HEK293 (cell line): ENCODE results near the gene LDB2.

Source experiments
- CTCF ChIA-PET: fragments of 350-600 bp; formaldehyde crosslinking; extraction: SDS; loops from one replicate; lab custom pipeline; 2021; ENCODE audit warnings: antibody characterized with exemption; lab: Yijun Ruan, JAX
- POLR2A ChIA-PET: fragments of 300-600 bp; formaldehyde crosslinking; extraction: SDS; loops from one replicate; lab custom pipeline; 2020; ENCODE audit warnings: antibody characterized with exemption, inconsistent platforms; lab: Yijun Ruan, JAX
- H3K27ac ChIP-seq: fragments of 200-500 bp; sonication (Bioruptor generic); 2 replicates; pipeline ENCODE4 v1.5.1; 2014; ENCODE audit warnings: low read depth, low read length, control low read depth, inconsistent platforms; ENCODE audit errors: extremely low read depth
- H3K36me3 ChIP-seq, 2 experiments: fragments of 200-500 bp in 1 of 2; sonication (Bioruptor generic) in 1 of 2; 1 replicate in 1 of 2; 2 replicates in 1 of 2; pipeline ENCODE4 v1.5.1; 2014 to 2017; ENCODE audit warnings: inconsistent platforms in 2 of 2, low read length in 2 of 2; ENCODE audit not compliant: control insufficient read depth in 2 of 2, insufficient read depth in 1 of 2
- H3K4me1 ChIP-seq: fragments of 200-500 bp; sonication (Bioruptor generic); 2 replicates; pipeline ENCODE4 v1.5.1; 2014; ENCODE audit warnings: mild to moderate bottlenecking, low read length, inconsistent platforms; ENCODE audit not compliant: control insufficient read depth, insufficient read depth
- H3K4me3 ChIP-seq: 2 replicates; pipeline ENCODE4 v1.5.1; 2011; ENCODE audit warnings: low read depth, mild to moderate bottlenecking, control low read depth, low read length, moderate library complexity
- H3K9me3 ChIP-seq: fragments of 200-500 bp; sonication (Bioruptor generic); 2 replicates; pipeline ENCODE4 v1.5.1; 2014; ENCODE audit warnings: low read depth, low read length, inconsistent platforms; ENCODE audit not compliant: control insufficient read depth, insufficient read depth
- BCL11A ChIP-seq: fragments of 450-650 bp; formaldehyde crosslinking; IDR thresholded peaks from 2 replicates; pipeline ENCODE4 v1.5.1; 2016; ENCODE audit warnings: low read depth, missing biosample characterization, missing genetic modification characterization
- GLIS1 ChIP-seq: fragments of 450-650 bp; formaldehyde crosslinking; IDR thresholded peaks from 2 replicates; pipeline ENCODE4 v1.5.1; 2016; ENCODE audit warnings: missing biosample characterization, missing genetic modification characterization
- GLIS2 ChIP-seq: fragments of 450-650 bp; formaldehyde crosslinking; IDR thresholded peaks from 2 replicates; pipeline ENCODE4 v1.5.1; 2016; ENCODE audit warnings: missing biosample characterization, missing genetic modification characterization
- PATZ1 ChIP-seq: fragments of 450-650 bp; formaldehyde crosslinking; IDR thresholded peaks from 2 replicates; pipeline ENCODE4 v1.5.1; 2016; ENCODE audit warnings: missing biosample characterization, missing genetic modification characterization
- ZBTB21 ChIP-seq: fragments of 450-650 bp; formaldehyde crosslinking; IDR thresholded peaks from 2 replicates; pipeline ENCODE4 v1.5.1; 2017; ENCODE audit warnings: missing biosample characterization, missing genetic modification characterization
- ZBTB48 ChIP-seq: fragments of 450-650 bp; formaldehyde crosslinking; IDR thresholded peaks from 2 replicates; pipeline ENCODE4 v1.5.1; 2016; ENCODE audit warnings: missing biosample characterization, missing genetic modification characterization
- ZEB2 ChIP-seq: fragments of 450-650 bp; formaldehyde crosslinking; IDR thresholded peaks from 2 replicates; pipeline ENCODE4 v1.5.1; 2016; ENCODE audit warnings: missing biosample characterization, missing genetic modification characterization
- ZFP3 ChIP-seq: fragments of 450-650 bp; formaldehyde crosslinking; IDR thresholded peaks from 2 replicates; pipeline ENCODE4 v1.5.1; 2016; ENCODE audit warnings: low read depth, missing biosample characterization, missing genetic modification characterization
- ZFP41 ChIP-seq: fragments of 450-650 bp; formaldehyde crosslinking; IDR thresholded peaks from 2 replicates; pipeline ENCODE4 v1.5.1; 2016; ENCODE audit warnings: missing biosample characterization, missing genetic modification characterization, borderline replicate concordance
- ZNF146 ChIP-seq: fragments of 450-650 bp; formaldehyde crosslinking; IDR thresholded peaks from 2 replicates; pipeline ENCODE4 v1.5.1; 2016; ENCODE audit warnings: missing biosample characterization, missing genetic modification characterization
- ZNF2 ChIP-seq: fragments of 450-650 bp; formaldehyde crosslinking; IDR thresholded peaks from 2 replicates; pipeline ENCODE4 v1.5.1; 2016; ENCODE audit warnings: missing biosample characterization, missing genetic modification characterization
- ZNF274 ChIP-seq, 2 experiments: fragments of 200-500 bp in 1 of 2; fragments of 450-650 bp in 1 of 2; sonication (Bioruptor generic) in 1 of 2; formaldehyde crosslinking in 1 of 2; IDR thresholded peaks; 2 replicates each; pipeline versions ENCODE4 v1.5.1 to v1.6.1; 2014 to 2016; ENCODE audit warnings: borderline replicate concordance in 1 of 2, inconsistent platforms in 1 of 2, low read length in 1 of 2, missing biosample characterization in 1 of 2, missing genetic modification characterization in 1 of 2
- ZNF302 ChIP-seq: fragments of 450-650 bp; formaldehyde crosslinking; IDR thresholded peaks from 2 replicates; pipeline ENCODE4 v1.5.1; 2016; ENCODE audit warnings: missing biosample characterization, missing genetic modification characterization, low read depth
- ZNF362 ChIP-seq: fragments of 450-650 bp; formaldehyde crosslinking; IDR thresholded peaks from 2 replicates; pipeline ENCODE4 v1.5.1; 2016; ENCODE audit warnings: missing biosample characterization, missing genetic modification characterization
- ZNF398 ChIP-seq: fragments of 450-650 bp; formaldehyde crosslinking; IDR thresholded peaks from 2 replicates; pipeline ENCODE4 v1.5.1; 2017; ENCODE audit warnings: missing biosample characterization, missing genetic modification characterization
- ZNF514 ChIP-seq: fragments of 450-650 bp; formaldehyde crosslinking; IDR thresholded peaks from 2 replicates; pipeline ENCODE4 v1.5.1; 2016; ENCODE audit warnings: missing biosample characterization, missing genetic modification characterization
- ZNF670 ChIP-seq: fragments of 450-650 bp; formaldehyde crosslinking; IDR thresholded peaks from 2 replicates; pipeline ENCODE4 v1.5.1; 2016; ENCODE audit warnings: missing biosample characterization, missing genetic modification characterization, low read depth
- ZNF776 ChIP-seq: fragments of 450-650 bp; formaldehyde crosslinking; IDR thresholded peaks from 2 replicates; pipeline ENCODE4 v1.5.0; 2017; ENCODE audit warnings: missing biosample characterization, missing genetic modification characterization, borderline replicate concordance
- TF ChIP-seq, protein P1 (sequence below): fragments of 450-650 bp; formaldehyde crosslinking; IDR thresholded peaks from 2 replicates; pipeline ENCODE4 v1.5.1; 2016; ENCODE audit warnings: missing biosample characterization, missing genetic modification characterization
- TF ChIP-seq, protein P2 (sequence below): fragments of 450-650 bp; formaldehyde crosslinking; IDR thresholded peaks from 2 replicates; pipeline ENCODE4 v1.5.1; 2016; ENCODE audit warnings: missing biosample characterization, missing genetic modification characterization, borderline replicate concordance
- TF ChIP-seq, protein P3 (sequence below): sonication (generic); formaldehyde crosslinking; IDR thresholded peaks from 2 replicates; pipeline ENCODE4 v1.8.1; 2022; ENCODE audit warnings: mild to moderate bottlenecking, moderate library complexity, missing genetic modification reagents
- TF ChIP-seq, protein P4 (sequence below): fragments of 450-650 bp; formaldehyde crosslinking; IDR thresholded peaks from 2 replicates; pipeline ENCODE4 v1.5.1; 2016; ENCODE audit warnings: missing biosample characterization, missing genetic modification characterization

The LDB2 gene

DNA sequence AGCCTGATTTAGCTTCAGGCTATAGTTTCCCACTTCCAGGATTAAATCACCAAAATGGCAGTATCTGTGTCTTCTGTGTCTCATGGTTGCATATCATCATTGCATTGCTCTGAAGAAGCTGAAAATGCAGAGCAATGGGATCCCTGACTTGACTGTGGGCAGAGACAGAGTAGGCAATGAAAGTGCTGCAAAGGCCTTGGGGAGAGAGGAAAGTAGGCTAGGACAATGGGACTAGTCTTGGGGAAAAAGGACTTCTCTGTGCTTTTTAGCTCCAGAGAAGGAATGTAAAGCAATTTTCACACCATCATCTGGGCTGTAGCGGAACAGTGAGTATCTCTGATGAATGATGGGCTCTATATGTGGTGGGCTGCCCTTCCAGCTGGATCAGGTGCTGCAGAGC lies 202.5 kb downstream of the LDB2 start (continued):
- TF ChIP-seq ZNF398 (tag by site-specific recombination) (no peak), ZBTB48 (no peak), ZEB2 (tag by site-specific recombination) (no peak), ZNF302 (tag by site-specific recombination) (no peak), ZNF362 (tag by site-specific recombination) (no peak), PATZ1 (tag by site-specific recombination) (no peak)
- TF ChIP-seq, protein P1, sequence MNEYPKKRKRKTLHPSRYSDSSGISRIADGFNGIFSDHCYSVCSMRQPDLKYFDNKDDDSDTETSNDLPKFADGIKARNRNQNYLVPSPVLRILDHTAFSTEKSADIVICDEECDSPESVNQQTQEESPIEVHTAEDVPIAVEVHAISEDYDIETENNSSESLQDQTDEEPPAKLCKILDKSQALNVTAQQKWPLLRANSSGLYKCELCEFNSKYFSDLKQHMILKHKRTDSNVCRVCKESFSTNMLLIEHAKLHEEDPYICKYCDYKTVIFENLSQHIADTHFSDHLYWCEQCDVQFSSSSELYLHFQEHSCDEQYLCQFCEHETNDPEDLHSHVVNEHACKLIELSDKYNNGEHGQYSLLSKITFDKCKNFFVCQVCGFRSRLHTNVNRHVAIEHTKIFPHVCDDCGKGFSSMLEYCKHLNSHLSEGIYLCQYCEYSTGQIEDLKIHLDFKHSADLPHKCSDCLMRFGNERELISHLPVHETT (tag by site-specific recombination), result no peak
- TF ChIP-seq, protein P2, sequence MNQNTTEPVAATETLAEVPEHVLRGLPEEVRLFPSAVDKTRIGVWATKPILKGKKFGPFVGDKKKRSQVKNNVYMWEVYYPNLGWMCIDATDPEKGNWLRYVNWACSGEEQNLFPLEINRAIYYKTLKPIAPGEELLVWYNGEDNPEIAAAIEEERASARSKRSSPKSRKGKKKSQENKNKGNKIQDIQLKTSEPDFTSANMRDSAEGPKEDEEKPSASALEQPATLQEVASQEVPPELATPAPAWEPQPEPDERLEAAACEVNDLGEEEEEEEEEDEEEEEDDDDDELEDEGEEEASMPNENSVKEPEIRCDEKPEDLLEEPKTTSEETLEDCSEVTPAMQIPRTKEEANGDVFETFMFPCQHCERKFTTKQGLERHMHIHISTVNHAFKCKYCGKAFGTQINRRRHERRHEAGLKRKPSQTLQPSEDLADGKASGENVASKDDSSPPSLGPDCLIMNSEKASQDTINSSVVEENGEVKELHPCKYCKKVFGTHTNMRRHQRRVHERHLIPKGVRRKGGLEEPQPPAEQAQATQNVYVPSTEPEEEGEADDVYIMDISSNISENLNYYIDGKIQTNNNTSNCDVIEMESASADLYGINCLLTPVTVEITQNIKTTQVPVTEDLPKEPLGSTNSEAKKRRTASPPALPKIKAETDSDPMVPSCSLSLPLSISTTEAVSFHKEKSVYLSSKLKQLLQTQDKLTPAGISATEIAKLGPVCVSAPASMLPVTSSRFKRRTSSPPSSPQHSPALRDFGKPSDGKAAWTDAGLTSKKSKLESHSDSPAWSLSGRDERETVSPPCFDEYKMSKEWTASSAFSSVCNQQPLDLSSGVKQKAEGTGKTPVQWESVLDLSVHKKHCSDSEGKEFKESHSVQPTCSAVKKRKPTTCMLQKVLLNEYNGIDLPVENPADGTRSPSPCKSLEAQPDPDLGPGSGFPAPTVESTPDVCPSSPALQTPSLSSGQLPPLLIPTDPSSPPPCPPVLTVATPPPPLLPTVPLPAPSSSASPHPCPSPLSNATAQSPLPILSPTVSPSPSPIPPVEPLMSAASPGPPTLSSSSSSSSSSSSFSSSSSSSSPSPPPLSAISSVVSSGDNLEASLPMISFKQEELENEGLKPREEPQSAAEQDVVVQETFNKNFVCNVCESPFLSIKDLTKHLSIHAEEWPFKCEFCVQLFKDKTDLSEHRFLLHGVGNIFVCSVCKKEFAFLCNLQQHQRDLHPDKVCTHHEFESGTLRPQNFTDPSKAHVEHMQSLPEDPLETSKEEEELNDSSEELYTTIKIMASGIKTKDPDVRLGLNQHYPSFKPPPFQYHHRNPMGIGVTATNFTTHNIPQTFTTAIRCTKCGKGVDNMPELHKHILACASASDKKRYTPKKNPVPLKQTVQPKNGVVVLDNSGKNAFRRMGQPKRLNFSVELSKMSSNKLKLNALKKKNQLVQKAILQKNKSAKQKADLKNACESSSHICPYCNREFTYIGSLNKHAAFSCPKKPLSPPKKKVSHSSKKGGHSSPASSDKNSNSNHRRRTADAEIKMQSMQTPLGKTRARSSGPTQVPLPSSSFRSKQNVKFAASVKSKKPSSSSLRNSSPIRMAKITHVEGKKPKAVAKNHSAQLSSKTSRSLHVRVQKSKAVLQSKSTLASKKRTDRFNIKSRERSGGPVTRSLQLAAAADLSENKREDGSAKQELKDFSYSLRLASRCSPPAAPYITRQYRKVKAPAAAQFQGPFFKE (tag by site-specific recombination), result no peak
- TF ChIP-seq, all 188 proteins: peak for 0

DNA sequence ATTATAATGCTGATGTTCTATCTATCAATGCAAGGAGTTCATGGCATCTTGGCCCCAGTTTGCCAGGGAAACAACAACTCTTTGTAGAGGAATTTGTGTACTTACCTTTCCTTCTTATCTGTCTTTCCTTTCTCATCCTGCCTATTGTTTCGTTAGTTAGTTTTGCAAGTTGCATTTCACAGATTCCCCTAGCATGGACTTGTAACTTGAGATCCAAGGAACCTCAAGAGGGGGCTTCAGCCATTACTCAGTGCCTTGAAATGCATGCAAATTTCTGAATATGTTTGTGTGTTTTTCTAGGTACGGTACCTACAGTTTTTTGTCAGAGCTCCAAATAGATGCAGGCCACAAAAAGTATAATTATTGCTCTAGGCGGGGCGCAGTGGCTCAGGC lies 203.6 kb downstream of the LDB2 start:
- CTCF ChIA-PET, result no interaction called here
- TF ChIP-seq GLIS2 (no peak), ZFP3 (tag by site-specific recombination) (no peak), ZFP41 (tag by site-specific recombination) (no peak), ZNF670 (no peak), ZNF274 (IDR thresholded peaks at IDR 0.05; ENCODE audit: low read length) (no peak), ZNF274 (tag by site-specific recombination; IDR thresholded peaks at IDR 0.05; ENCODE audit: borderline replicate concordance) (no peak), BCL11A (tag by site-specific recombination) (no peak), ZNF146 (tag by site-specific recombination) (no peak), GLIS1 (tag by site-specific recombination) (no peak), ZNF2 (tag by site-specific recombination) (no peak), ZBTB21 (tag by site-specific recombination) (no peak), ZNF514 (tag by site-specific recombination) (no peak), ZNF776 (tag by site-specific recombination) (no peak)
- TF ChIP-seq, protein P3, sequence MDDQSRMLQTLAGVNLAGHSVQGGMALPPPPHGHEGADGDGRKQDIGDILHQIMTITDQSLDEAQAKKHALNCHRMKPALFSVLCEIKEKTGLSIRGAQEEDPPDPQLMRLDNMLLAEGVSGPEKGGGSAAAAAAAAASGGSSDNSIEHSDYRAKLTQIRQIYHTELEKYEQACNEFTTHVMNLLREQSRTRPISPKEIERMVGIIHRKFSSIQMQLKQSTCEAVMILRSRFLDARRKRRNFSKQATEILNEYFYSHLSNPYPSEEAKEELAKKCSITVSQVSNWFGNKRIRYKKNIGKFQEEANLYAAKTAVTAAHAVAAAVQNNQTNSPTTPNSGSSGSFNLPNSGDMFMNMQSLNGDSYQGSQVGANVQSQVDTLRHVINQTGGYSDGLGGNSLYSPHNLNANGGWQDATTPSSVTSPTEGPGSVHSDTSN (CRISPR knock-in tag), result no peak
- TF ChIP-seq, protein P4, sequence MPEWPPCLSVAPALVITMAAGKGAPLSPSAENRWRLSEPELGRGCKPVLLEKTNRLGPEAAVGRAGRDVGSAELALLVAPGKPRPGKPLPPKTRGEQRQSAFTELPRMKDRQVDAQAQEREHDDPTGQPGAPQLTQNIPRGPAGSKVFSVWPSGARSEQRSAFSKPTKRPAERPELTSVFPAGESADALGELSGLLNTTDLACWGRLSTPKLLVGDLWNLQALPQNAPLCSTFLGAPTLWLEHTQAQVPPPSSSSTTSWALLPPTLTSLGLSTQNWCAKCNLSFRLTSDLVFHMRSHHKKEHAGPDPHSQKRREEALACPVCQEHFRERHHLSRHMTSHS, result no peak

More for the DNA sequence above, 203.6 kb downstream of the LDB2 start:
- no peak overlapping the region for H3K27ac ChIP-seq
- no peak overlapping the region for H3K4me3 ChIP-seq
- H3K4me1 ChIP-seq, result no peaks in the 10 kb centered on the region
- no peaks in the 10 kb centered on the region for H3K36me3 ChIP-seq
- POLR2A ChIA-PET, result no interaction called here
- no peaks in the 10 kb centered on the region for H3K9me3 ChIP-seq
